Left renal cortex interstitium (tissue), 4 donors: ENCODE results near the gene PRAME. TPM values are rescaled to one million over a fixed set of nuclear protein-coding genes. Genes with fewer than 3 reads are reported as not detected.
"Not testable (repeated sequence)": the region's sequence is repeated elsewhere in the genome, so short reads cannot be mapped to it uniquely, and the experiment has no call there.

Source experiments
- DNase-seq, 4 donors: peaks; one replicate each; pipeline ENCODE4 v3.0.0-alpha.2; 2013; ENCODE audit warnings: low read depth in 4 of 4, low spot score in 2 of 4, missing footprints in 1 of 4
- polyA plus RNA-seq, 4 donors: library from polyadenylated mRNA; unstranded; fragments of 120-200 nt; gene quantifications; one replicate each; pipeline ENCODE4 v1.2.1, GENCODE V29; 2013; ENCODE audit not compliant: insufficient read length in 4 of 4

Gene PRAME
- polyA plus RNA-seq, 4 donors: 1.1 to 1.8 (median 1.2) TPM

DNA sequence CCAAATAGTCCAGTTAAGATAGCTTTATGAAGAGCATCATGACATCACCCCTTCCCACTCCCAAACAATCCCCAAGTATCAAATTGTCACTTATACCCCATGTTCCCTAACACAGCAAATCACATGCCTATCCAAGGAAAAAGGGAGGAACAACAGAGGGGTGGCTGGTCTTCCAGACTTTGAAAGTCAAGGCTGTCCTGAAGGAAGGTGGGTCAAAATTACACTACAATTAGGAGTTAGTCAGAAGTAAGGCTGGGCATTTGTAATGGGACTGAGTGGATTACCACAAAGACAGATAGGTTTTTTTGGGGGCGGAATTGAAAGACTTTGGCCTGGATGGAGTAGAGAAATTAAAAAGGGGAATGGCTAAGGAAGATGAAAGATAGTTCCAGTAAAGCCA is 5.9 kb downstream of the PRAME start:
- DNase-seq: no peak

- no peak for DNase-seq
Observed at GRCh38 chr22:22552630-22553029, 6.4 kb downstream of the PRAME start.

GRCh38 chr22:22550789-22551434 is 8.2 kb downstream of the PRAME start:
- no peak for DNase-seq

DNA sequence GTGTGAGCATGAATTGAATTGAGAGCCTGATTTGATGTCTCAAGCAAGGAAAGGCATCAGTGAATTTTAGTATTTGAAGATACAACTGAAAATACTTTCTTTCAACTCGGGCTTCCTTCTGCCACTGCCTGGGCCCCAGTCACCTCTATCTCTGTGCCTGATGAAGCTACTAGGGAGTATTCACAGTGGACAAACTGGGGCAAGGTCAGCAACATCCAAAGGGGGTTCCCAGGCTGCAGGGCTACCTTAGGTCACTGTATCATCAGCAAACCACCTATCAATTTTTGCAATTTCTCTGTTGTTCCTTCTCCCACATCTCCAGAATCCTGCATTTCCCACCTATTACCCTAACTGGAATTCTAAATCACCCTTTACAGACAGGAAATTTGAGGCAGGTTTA is 10.2 kb downstream of the PRAME start:
- no peak for DNase-seq

- no peak for DNase-seq
Observed at GRCh38 chr22:22548317-22548716, 10.7 kb downstream of the PRAME start.

DNA sequence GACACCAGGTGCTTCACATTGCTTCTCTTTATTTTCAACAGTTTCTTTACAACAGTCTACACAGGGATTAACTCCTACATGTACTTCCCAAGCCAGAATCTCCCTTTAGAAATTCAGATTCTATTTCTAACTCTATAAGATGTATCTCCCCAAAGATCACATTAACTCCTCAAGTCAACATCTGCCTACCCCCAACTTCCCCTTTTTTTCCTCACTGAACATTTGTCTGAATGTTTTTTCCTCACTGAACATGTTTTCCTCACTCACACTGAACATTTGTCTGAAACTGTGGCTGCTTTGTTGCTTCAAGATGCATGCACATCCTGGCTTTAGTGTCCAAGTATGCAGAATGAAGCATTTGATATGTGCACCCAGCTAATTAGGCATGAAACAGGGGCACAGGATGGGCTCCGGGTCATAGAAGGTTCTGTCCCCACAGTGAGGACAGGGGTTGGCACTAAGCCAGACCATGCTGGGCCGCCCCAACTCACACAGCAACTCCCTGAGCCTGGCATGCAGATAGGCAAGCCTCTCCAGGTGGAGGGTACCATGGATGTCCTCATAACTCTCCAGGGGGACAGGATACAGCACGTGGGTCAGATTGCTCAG is 11.3 kb downstream of the PRAME start:
- DNase-seq: no peak

DNA sequence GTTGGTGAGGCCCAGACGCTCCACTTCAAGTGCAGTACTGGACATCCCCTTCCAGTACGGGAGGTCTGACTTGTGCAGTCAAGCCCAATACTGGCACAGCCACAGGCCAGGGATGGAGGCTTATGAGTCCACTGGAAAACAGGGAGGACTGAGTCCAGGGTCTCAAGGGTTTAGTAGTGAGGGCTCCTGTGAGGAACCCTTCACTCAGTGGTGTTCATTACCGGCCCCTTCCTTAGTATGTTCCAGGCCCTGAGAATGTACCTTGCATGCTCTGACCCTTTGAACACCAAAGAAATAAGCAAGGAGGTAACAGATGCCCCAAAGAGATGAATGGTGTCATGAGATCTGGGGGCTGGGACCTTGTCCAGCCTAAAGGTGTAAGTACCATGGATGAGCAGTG is 11.8 kb downstream of the PRAME start:
- DNase-seq: no peak

GRCh38 chr22:22546490-22546889 is 12.6 kb downstream of the PRAME start:
- no peak for DNase-seq

GRCh38 chr22:22545084-22545483 is 14.0 kb downstream of the PRAME start:
- DNase-seq: no peak

DNA sequence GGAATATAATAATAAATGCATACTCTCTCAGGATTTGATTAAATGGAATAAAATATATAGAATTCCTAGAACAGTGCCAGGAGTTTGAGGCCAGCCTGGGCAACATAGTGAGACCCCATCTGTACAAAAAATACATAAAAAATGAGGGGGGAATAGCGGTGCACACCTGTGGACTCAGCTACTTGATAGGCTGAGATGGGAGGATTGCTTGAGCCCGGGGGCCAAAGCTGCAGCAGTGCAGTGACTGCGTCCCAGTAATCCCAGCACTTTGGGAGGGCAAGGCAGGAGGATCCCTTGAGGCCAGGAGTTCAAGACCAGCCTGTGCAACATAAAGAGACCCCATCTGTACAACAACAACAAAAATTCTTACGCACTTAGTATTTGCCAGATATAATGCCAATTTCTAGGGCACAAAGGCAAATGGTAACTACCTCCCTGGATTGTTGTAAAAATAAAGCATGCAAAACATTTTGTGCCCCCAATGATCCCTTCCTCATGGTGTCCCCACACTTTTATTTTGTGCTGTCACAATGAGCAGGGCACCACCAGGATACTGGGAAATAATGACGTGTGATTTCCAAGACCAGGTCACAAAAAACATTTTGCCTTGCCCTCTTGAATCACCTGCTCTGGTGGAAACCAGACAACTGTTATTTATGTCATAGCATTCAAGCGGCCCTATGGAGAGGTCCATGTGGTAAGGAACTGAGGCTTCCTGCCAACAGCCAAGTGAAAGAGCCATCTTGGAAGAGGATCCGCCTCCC is 20.7 kb downstream of the PRAME start:
- DNase-seq: no peak

GRCh38 chr22:22536916-22537315 is 22.1 kb downstream of the PRAME start:
- no peak for DNase-seq

DNA sequence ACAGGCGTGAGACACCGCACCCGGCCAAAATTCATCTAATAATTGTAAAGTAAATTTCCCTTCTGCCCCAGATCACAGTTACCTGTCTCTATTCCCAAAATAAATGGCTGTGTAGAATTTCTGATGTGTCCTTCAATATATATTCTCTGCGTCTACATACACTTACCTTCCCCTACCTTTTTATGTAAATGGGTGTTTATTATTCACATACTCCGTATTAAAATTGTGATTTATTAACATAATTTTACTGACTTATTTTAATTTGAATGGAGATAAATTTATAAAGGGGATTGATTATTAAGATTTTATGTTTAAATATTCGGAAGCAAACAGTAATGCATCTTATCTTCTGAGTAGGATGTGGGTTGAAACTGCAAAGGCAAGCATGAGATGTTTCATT is 22.6 kb downstream of the PRAME start:
- no peak for DNase-seq

DNA sequence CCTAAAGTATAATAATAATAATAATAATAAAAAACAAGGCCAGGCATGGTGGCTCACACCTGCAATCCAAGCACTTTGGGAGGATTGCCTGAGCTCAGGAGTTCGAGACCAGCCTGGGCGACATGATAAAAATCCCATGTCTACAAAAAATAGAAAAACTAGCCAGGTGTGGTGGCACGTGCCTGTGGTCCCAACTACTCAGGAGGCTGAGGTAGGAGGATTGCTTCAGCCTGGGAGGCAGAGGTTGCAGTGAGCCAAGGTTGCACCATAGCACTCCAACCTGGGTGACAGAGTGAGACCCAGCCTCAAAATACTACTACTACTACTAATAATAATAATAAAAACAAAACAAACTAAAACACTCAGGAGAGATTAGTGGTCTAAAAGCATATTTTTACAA is 23.4 kb downstream of the PRAME start:
- no peak for DNase-seq

GRCh38 chr22:22534604-22535415 is 24.3 kb downstream of the PRAME start:
- DNase-seq: no peak

DNA sequence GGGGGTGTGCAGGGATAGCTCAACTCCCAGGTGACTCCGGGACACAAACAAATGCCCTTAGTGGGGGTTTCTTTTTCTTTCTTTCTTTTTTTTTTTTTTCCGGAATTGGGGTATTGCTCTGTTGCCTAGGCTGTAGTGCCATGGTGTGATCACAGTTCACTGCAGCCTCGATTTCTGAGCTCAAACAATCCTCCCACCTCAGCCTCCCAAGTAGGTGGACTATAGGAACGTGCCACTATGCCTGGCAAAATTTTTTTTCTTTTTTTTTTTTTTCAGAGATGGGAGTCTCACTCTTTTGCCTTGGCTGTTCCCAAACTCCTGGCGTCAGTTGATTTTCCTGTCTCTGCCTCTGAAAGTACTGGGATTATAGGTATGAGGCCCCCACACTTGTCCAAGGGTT is 25.2 kb downstream of the PRAME start:
- no peak for DNase-seq

DNA sequence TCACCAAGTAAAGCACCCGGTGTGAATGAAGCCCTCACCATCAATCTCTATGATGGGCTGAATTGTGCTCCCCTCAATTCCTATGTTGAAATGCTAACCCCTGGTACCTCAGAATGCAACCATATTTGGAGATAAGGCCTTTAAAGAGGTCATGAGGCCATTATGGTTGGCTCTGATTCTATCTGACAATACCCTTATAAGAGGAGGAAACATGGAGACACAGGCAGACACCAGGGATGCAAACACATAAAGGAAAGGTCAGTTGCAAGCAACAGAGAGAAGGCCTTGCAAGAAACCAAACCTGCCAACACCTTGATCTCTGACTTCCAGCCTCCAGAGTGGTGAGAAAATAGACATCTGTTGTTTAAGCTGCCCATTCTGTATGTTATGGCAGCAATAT is 25.6 kb downstream of the PRAME start:
- DNase-seq: no peak

GRCh38 chr22:22532547-22533071 is 26.5 kb downstream of the PRAME start:
- not testable (repeated sequence) for DNase-seq

- no peak for DNase-seq
Observed at GRCh38 chr22:22531770-22532546, 27.1 kb downstream of the PRAME start.

- DNase-seq: no peak
Observed at GRCh38 chr22:22528780-22529179, 30.3 kb downstream of the PRAME start.

GRCh38 chr22:22527312-22527711 is 31.8 kb downstream of the PRAME start:
- no peak for DNase-seq
